NCI-H345 (cell line): ENCODE results near the gene ST6GALNAC2.
"Not testable (repeated sequence)": the region's sequence is repeated elsewhere in the genome, so short reads cannot be mapped to it uniquely, and the experiment has no call there.

Experiments used
- DNase-seq: peaks from one replicate; lab custom pipeline; 2025; lab: John Stamatoyannopoulos, UW

Gene ST6GALNAC2

GRCh38 chr17:76585649-76586593, at the start of gene ST6GALNAC2:
ST6GALNAC2 (minus strand) TSS chr17:76585860; CDS start chr17:76585808, 52 bp downstream.
- peak; percentile 77 for DNase-seq

GRCh38 chr17:76635039-76635438, 49.4 kb upstream of the ST6GALNAC2 start:
- DNase-seq: no peak

GRCh38 chr17:76633628-76634328, 48.1 kb upstream of the ST6GALNAC2 start:
- DNase-seq: no peak

- no peak for DNase-seq
Observed at GRCh38 chr17:76631821-76632565, 46.3 kb upstream of the ST6GALNAC2 start.

- DNase-seq: no peak
Observed at GRCh38 chr17:76630151-76630550, 44.5 kb upstream of the ST6GALNAC2 start.

- DNase-seq: no peak
Observed at GRCh38 chr17:76627510-76627909, 41.9 kb upstream of the ST6GALNAC2 start.

- no peak for DNase-seq
Observed at GRCh38 chr17:76626442-76626841, 40.8 kb upstream of the ST6GALNAC2 start.

GRCh38 chr17:76625496-76625895, 39.8 kb upstream of the ST6GALNAC2 start:
- no peak for DNase-seq

- DNase-seq: peak; percentile 75
Observed at GRCh38 chr17:76623271-76624146, 37.8 kb upstream of the ST6GALNAC2 start.

GRCh38 chr17:76617838-76618237, 32.2 kb upstream of the ST6GALNAC2 start:
- DNase-seq: no peak

GRCh38 chr17:76614912-76615617, 29.4 kb upstream of the ST6GALNAC2 start:
- DNase-seq: no peak

- not testable (repeated sequence) for DNase-seq
Observed at GRCh38 chr17:76614064-76614759, 28.6 kb upstream of the ST6GALNAC2 start.

- no peak for DNase-seq
Observed at GRCh38 chr17:76612977-76613851, 27.6 kb upstream of the ST6GALNAC2 start.

- no peak for DNase-seq
Observed at GRCh38 chr17:76612465-76612864, 26.8 kb upstream of the ST6GALNAC2 start.

GRCh38 chr17:76611758-76612157, 26.1 kb upstream of the ST6GALNAC2 start:
- no peak for DNase-seq

GRCh38 chr17:76611080-76611749, 25.6 kb upstream of the ST6GALNAC2 start:
- not testable (repeated sequence) for DNase-seq

GRCh38 chr17:76606685-76607084, 21.0 kb upstream of the ST6GALNAC2 start:
- DNase-seq: not testable (repeated sequence)

GRCh38 chr17:76601065-76601464, 15.4 kb upstream of the ST6GALNAC2 start:
- no peak for DNase-seq
